ENCODE data around the gene RTEL1. TPM values are rescaled to one million over a fixed set of nuclear protein-coding genes. Genes with fewer than 3 reads are reported as not detected.
A peak's percentile ranks its signal among the peaks of the same experiment; 100 is the strongest.
"Not testable (repeated sequence)": the region's sequence is repeated elsewhere in the genome, so short reads cannot be mapped to it uniquely, and the experiment has no call there.

RTEL1 gene
- total RNA-seq, 1 experiment from 2014 or later: 22.4 TPM

DNA sequence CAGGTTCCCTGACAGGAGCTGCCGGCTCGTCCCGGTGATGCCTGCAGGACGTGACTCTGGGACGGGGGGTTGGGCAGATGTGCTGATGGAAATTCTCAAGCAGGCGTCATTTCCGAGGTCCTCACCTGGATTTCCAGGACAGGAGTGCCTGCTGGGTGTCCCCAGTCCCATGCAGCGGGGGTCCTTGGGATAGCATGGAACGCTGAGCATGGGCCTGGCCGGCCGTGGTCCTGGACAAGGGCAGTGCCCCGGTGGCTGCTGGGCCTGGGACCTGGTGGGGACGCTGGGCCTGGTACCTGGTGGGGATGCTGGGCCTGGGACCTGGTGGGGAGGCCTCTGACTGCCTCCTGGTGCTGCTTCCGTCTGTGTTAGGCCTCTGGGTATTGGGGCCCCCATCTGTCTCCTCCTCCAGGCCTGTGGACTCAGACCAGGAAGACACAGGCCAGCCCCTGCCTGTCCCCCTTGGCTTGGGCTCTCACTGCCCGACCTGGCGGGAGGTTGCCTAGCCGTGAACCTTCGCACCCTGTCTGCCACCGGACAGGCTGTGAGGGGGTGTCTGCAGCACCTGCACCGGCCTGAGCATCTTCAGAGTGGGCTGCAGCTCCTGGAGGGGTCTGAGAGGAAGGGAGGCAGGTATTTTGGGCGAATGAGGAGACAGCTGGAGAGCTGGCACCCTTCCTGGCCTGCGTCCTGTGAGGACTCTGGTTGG lies 6.2 kb downstream of the RTEL1 start:
- peaks cover 8% of the 10 kb centered on the region for H3K36me3 ChIP-seq (replicated peaks; ENCODE audit: control insufficient read depth, insufficient read depth, low read length)
- no peak for DNase-seq
- H3K27me3 ChIP-seq (ENCODE audit: control insufficient read depth, insufficient read depth, low read length): no peaks in the 10 kb centered on the region
- no peak overlapping the region for H3K4me3 ChIP-seq (ENCODE audit: insufficient read depth, low read depth, low read length)

DNA sequence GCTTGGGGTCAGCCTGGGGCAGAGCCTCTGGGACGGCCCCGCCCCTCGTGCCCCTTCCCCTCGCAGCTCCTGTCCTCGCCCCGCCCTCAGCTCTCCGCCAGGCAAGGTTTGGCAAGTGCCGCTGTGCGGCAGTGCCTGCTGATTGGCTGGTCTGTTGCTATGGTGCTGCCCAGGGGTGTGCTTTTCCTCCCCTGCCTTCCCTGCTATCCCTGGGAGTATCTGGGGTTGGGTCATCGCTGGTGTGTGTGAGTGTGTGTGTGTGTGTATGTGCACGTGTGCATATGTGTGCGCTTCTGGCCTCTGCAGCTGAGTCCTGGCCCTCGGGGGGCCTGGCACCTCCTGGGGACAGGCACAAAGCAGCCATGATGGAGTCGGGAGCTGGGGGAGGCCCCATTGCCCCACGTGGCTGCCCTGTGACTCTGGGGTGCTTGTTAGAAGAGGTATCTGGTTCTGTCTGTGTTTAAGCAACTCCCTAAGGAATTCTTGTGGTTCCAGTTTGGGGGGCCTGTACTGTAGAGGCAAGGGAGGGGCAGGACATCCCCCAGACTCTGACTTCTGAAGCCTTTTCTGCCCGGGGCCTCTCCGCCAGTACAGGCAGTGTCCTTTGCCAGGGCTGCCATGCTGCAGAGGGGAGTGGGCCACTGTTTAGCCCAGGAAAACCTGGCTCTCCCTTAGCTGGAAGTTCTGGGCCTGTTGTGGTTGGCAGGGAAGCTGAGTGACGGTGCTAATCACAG lies 6.9 kb downstream of the RTEL1 start:
- peak; percentile 98 for DNase-seq

DNA sequence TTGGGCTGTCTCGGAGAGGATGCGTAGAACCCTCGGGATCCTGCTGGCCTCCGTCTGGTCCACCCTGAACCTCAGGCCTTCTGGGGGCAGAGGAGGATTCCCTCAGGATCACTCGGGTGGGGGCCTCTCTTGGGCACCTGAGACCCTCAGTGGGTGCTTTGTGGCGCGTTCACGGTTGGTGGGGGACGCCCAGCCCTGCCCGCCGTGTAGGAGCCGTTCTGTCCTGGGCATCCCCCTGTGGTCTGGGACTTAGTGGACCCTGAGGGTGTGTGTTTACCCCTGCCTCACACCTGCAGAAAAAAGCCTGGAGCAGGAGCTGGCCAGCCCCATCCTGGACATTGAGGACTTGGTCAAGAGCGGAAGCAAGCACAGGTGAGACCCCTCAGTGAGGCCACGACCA lies 7.6 kb downstream of the RTEL1 start:
- H3K27me3 ChIP-seq (ENCODE audit: control insufficient read depth, insufficient read depth, low read length): no peaks in the 10 kb centered on the region
- H3K36me3 ChIP-seq (replicated peaks; ENCODE audit: control insufficient read depth, insufficient read depth, low read length): peaks cover 6% of the 10 kb centered on the region
- no peak overlapping the region for H3K4me3 ChIP-seq (ENCODE audit: insufficient read depth, low read depth, low read length)
- no peak for DNase-seq

More for the DNA sequence above, 6.9 kb downstream of the RTEL1 start:
- Histone ChIP-seq H3K4me3 (ENCODE audit: insufficient read depth, low read depth, low read length) (no peak overlapping the region), H3K36me3 (replicated peaks; ENCODE audit: control insufficient read depth, insufficient read depth, low read length) (peaks cover 6% of the 10 kb centered on the region), H3K27me3 (ENCODE audit: control insufficient read depth, insufficient read depth, low read length) (no peaks in the 10 kb centered on the region)

DNA sequence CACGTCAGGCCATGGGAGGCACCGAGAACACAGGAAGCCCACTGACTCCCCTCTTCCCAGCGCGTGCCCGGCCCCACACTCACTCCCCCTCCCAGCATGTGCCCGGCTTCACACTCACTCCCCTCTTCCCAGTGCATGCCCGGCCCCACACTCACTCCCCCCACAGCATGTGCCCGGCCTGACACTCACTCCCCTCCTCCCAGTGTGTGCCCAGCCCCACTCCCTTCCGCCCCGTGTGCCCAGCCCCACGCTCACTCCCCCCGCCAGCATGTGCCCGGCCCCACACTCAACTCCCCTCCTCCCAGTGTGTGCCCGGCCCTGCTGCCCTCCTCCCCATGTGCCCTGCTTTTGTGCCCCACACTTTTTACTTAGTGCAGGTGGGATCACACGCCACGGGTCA lies 9.7 kb downstream of the RTEL1 start:
- H3K36me3 ChIP-seq (replicated peaks; ENCODE audit: control insufficient read depth, insufficient read depth, low read length): peaks cover 6% of the 10 kb centered on the region
- no peaks in the 10 kb centered on the region for H3K27me3 ChIP-seq (ENCODE audit: control insufficient read depth, insufficient read depth, low read length)
- peak; percentile 58 for DNase-seq
- H3K4me3 ChIP-seq (ENCODE audit: insufficient read depth, low read depth, low read length): no peak overlapping the region

DNA sequence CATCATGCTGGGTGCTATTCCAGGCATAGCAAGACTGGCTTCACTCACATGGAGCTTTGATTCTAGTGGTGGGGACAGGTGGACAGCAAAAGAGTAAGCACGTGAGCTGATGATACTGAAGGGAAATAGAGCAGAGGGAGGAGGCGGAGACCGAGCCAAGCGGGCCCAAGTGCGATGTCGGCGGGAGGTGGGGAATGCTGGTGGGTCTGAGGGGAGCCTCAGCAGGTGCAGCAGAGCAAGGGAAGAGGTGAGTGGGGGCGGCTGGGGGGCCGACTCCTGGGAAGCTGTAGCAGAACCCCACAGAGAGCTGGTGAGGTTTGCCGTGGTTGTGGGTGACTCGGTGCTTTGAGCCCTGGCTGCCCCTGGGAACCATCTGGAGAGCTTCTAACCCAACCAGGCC lies 10.2 kb downstream of the RTEL1 start:
- peak; percentile 43 for DNase-seq
- Histone ChIP-seq H3K36me3 (replicated peaks; ENCODE audit: control insufficient read depth, insufficient read depth, low read length) (peaks cover 6% of the 10 kb centered on the region), H3K4me3 (ENCODE audit: insufficient read depth, low read depth, low read length) (no peak overlapping the region), H3K27me3 (ENCODE audit: control insufficient read depth, insufficient read depth, low read length) (no peaks in the 10 kb centered on the region)

DNA sequence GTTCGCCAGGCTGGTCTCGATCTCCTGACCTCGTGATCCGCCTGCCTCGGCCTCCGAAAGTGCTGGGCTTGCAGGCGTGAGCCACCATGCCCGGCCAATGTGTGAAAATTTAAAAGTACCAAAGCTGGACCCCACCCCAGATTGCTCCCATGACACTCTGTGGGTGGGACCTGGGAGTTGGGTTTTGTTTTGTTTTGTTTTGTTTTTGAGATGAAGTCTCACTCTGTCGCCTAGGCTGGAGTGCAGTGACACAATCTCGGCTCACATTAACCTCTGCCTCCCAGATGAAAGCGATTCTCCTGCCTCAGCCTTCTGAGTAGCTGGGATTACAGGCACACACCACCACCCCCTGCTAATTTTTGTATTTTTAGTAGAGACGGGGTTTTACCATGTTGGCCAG lies 13.6 kb downstream of the RTEL1 start:
- DNase-seq; H3K27me3 ChIP-seq (ENCODE audit: control insufficient read depth, insufficient read depth, low read length); H3K36me3 ChIP-seq (replicated peaks; ENCODE audit: control insufficient read depth, insufficient read depth, low read length); H3K4me3 ChIP-seq (ENCODE audit: insufficient read depth, low read depth, low read length): not testable (repeated sequence)

DNA sequence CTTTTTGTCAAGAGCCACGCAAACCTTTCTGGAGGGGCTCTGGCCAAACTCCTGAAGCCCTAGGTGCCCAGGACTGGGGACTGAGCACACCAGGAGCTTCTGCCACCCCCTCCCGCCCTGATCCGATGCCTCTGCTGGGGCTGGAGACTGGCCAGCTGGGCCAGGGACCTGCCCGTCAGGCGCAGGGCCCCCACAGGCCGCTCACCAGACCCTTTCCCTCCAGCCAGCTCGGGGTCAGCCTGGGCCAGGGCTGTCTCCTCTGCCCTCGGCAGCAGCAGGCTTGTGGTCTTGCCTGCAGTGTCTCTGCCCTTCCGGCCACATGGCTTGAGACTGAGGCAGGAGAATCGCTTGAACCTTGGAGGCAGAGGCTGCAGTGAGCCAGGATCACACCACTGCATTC lies 14.6 kb downstream of the RTEL1 start:
- Histone ChIP-seq H3K4me3 (ENCODE audit: insufficient read depth, low read depth, low read length) (no peak overlapping the region), H3K36me3 (replicated peaks; ENCODE audit: control insufficient read depth, insufficient read depth, low read length) (peaks cover 3% of the 10 kb centered on the region), H3K27me3 (ENCODE audit: control insufficient read depth, insufficient read depth, low read length) (no peaks in the 10 kb centered on the region)
- DNase-seq: no peak

DNA sequence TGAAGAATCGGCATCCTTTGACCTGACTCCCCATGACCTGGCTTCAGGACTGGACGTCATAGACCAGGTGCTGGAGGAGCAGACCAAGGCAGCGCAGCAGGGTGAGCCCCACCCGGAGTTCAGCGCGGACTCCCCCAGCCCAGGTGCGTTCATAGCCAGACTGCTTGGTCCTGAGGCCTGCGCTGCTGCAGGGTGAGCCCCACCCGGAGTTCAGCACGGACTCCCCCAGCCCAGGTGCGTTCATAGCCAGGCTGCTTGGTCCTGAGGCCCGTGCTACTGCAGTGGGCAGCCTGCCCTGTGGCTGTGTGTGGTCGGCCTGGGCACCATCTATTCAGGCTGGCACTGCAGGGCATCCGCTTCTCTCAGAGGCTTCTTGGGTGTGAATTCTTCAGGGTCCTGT lies 15.8 kb downstream of the RTEL1 start:
- H3K27me3 ChIP-seq (ENCODE audit: control insufficient read depth, insufficient read depth, low read length): no peaks in the 10 kb centered on the region
- no peak for DNase-seq
- peaks cover 7% of the 10 kb centered on the region for H3K36me3 ChIP-seq (replicated peaks; ENCODE audit: control insufficient read depth, insufficient read depth, low read length)
- H3K4me3 ChIP-seq (ENCODE audit: insufficient read depth, low read depth, low read length): no peak overlapping the region

DNA sequence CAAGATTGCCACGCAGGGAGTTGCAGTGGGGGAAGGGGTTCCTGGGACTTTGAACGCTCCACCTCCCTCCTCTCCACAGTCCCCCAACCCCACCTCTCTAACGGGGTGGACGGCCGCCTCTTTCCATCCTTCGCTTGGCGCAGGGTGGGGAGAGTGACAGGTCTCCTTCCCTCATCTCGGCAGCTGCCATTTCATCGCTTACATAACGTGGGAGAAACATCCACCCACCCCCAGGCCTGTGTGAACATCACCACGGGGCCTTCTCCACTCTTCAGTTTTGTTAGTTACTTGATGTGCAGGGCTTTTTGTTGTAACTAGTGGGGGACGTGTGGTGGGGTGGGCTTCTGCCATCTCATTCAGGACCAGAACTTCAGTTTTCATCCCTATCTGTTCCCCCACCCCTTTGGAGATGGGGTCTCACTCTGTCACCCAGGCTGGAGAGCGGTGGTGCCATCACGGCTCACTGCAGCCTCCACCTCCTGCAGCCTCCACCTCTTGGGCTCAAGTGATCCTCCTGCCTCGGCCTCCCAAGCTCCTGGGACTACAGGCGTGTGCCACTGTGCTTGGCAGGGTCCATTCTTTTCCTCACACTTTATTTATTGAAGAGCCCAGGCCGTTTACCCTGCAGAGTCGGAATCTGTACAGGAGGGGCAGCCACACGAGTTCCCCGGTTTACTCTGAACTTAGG lies 17.7 kb downstream of the RTEL1 start:
- Histone ChIP-seq H3K27me3 (ENCODE audit: control insufficient read depth, insufficient read depth, low read length) (no peaks in the 10 kb centered on the region), H3K36me3 (replicated peaks; ENCODE audit: control insufficient read depth, insufficient read depth, low read length) (peaks cover 7% of the 10 kb centered on the region), H3K4me3 (ENCODE audit: insufficient read depth, low read depth, low read length) (no peak overlapping the region)
- no peak for DNase-seq

DNA sequence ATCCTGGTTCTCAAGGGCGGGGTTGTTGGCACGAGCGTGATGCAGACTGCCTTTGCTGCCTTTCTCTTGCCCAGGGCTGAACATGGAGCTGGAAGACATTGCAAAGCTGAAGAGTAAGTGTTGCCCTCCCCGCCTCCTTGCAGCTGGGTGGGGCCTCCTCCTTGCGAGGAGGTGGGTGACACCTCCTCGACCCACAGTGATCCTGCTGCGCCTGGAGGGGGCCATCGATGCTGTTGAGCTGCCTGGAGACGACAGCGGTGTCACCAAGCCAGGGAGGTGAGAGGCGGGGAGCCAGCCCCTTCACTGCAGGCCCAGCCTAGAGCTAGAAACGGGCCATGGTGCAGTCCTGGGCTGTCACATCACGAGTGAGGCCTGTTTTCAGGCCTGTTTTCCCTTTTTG lies 20.0 kb downstream of the RTEL1 start:
- Histone ChIP-seq H3K4me3 (ENCODE audit: insufficient read depth, low read depth, low read length) (no peak overlapping the region), H3K27me3 (ENCODE audit: control insufficient read depth, insufficient read depth, low read length) (no peaks in the 10 kb centered on the region), H3K36me3 (replicated peaks; ENCODE audit: control insufficient read depth, insufficient read depth, low read length) (peaks cover 7% of the 10 kb centered on the region)
- DNase-seq: no peak

DNA sequence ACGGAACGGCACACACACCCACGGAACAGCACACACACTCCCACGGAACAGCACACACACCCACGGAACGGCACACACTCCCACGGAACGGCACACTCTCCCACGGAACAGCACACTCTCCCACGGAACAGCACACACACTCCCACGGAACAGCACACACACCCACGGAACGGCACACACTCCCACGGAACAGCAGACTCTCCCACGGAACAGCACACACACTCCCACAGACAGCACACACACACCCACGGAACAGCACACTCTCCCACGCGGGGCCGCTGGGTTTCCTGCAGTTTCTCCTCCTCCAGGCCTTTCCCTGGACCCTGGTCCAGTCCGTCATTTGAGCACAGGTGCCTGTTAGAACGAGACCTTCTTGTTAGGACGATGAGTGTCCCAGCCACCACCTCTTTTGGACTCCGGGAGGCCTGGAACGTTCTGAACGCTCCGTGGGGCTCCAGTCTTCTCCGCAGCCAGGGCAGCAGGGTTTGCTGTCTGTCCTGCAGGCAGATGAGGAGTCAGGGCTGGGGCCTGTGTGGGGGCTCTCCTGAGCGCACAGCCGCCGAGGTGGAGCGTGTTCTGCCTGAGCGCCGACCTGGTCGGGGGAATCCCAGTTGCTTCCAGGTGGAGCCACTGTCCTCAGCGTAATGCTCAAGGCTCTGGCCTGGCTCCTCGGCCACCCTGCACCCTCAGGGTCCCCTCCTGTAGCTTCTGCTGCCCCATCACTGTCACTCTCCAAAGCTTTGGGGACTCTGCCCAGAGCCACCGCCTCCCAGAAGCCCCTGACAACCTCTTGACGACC lies 20.8 kb downstream of the RTEL1 start:
- no peaks in the 10 kb centered on the region for H3K27me3 ChIP-seq (ENCODE audit: control insufficient read depth, insufficient read depth, low read length)
- no peak overlapping the region for H3K4me3 ChIP-seq (ENCODE audit: insufficient read depth, low read depth, low read length)
- DNase-seq: no peak
- H3K36me3 ChIP-seq (replicated peaks; ENCODE audit: control insufficient read depth, insufficient read depth, low read length): peaks cover 7% of the 10 kb centered on the region

DNA sequence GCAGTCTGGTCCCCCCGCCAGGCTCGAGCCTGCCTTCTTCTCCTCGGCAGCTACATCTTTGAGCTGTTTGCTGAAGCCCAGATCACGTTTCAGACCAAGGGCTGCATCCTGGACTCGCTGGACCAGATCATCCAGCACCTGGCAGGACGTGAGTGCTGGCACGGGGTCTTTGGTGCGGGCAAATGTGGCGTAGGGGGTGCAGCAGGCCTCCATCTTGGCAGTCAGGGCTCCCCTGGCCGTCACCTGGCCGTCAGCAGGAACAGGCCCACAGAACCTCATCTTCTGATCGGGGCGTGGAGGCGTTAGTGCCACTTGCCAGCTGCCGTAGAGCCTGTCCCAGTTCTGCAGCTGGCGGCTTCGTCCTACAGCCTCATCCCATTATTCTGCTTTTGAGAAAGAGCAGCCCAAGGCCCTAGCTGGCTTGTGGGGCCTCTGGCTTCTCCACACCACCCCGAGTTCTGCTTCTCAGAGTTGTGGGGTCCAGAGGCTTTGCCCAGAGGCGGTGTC lies 21.7 kb downstream of the RTEL1 start:
- Histone ChIP-seq H3K36me3 (replicated peaks; ENCODE audit: control insufficient read depth, insufficient read depth, low read length) (peaks cover 7% of the 10 kb centered on the region), H3K27me3 (ENCODE audit: control insufficient read depth, insufficient read depth, low read length) (no peaks in the 10 kb centered on the region), H3K4me3 (ENCODE audit: insufficient read depth, low read depth, low read length) (no peak overlapping the region)
- DNase-seq: no peak

DNA sequence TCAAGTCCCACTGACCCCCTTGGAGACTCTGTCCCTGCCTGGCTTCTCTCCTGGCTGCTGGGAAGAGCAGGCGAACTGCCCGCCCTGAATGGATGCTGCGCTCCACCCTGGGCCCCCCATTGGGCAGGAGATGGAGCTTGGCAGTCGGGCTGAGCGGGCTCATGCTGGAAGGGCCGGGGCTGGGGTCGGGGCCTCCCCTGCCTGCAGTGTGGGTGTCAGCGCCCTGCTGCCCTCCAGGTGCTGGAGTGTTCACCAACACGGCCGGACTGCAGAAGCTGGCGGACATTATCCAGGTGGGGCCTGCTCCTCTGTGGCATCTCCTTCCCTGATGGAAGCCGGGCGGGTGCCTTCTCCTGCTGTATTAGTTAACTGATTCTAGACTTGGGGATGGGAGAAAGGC lies 22.3 kb downstream of the RTEL1 start:
- Histone ChIP-seq H3K4me3 (ENCODE audit: insufficient read depth, low read depth, low read length) (no peak overlapping the region), H3K36me3 (replicated peaks; ENCODE audit: control insufficient read depth, insufficient read depth, low read length) (peaks cover 7% of the 10 kb centered on the region), H3K27me3 (ENCODE audit: control insufficient read depth, insufficient read depth, low read length) (no peaks in the 10 kb centered on the region)
- no peak for DNase-seq

DNA sequence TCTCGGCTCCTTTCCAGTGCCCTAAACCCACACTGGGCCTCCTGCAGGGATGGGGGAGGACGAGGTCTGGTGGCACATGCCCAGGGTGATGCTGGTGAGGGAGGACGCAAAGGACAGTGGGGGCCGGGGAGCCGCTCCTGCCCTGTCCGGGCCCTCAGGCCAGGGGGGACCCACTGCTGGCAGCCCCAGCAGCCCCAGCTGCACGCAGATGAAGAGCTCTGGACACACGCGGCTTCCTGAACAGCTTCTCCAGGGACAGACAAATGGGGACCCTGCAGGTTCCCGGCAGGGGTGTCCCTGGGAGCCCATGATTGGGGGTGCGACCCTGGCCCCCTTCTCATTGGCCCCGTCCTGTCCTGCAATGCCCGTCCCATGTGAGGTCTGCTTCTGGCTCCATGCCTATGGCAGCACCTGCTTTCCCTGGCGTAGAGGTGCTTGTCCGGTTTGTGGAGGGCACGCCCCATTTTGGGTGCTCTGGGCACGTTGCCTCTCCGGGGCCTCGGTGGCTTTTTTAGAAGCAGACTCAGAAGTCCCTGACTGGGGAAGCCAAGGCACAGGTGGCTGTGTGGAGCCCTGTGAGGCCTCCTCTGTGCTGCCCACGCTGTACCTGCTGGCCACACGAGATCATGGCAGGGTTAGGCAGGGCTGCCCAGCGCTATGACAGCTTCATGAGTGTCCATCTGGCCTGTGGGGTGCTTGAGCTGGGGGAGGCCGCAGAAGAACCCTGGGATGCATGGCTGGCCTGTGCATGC lies 22.9 kb downstream of the RTEL1 start:
- DNase-seq: no peak
- no peak overlapping the region for H3K4me3 ChIP-seq (ENCODE audit: insufficient read depth, low read depth, low read length)
- H3K27me3 ChIP-seq (ENCODE audit: control insufficient read depth, insufficient read depth, low read length): no peaks in the 10 kb centered on the region
- H3K36me3 ChIP-seq (replicated peaks; ENCODE audit: control insufficient read depth, insufficient read depth, low read length): peaks cover 5% of the 10 kb centered on the region

Data from H7 (cell line).